ENCODE data around the gene GYPA.
A peak's percentile ranks its signal among the peaks of the same experiment; 100 is the strongest.
"Not testable (repeated sequence)": the region's sequence is repeated elsewhere in the genome, so short reads cannot be mapped to it uniquely, and the experiment has no call there.

The GYPA gene

DNA sequence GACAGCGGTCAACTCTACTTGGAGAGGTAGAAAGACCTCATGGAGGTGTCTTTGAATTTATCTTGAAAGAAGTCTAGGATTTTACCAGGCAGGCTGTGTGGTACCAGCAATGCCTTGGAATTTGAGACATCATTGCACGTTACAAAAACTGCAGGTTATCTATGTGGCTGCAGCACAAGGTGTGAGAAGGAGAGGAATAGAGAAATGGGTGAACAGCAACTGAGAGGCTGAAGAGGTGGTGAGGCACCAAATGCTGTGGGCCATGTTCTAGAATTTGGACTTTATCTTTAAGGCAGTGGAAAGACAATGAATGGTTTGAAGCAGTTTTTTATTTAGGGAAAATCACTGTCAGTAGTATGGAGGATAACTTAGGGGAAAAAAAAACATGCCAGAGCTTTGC, 15.4 kb downstream of the GYPA start:
- H3K27ac Mint-ChIP-seq; H3K36me3 Mint-ChIP-seq (ENCODE audit: low read depth); H3K4me3 Mint-ChIP-seq; H3K4me1 Mint-ChIP-seq; H3K9me3 Mint-ChIP-seq; H3K27me3 Mint-ChIP-seq (ENCODE audit: low read depth): not testable (repeated sequence)

DNA sequence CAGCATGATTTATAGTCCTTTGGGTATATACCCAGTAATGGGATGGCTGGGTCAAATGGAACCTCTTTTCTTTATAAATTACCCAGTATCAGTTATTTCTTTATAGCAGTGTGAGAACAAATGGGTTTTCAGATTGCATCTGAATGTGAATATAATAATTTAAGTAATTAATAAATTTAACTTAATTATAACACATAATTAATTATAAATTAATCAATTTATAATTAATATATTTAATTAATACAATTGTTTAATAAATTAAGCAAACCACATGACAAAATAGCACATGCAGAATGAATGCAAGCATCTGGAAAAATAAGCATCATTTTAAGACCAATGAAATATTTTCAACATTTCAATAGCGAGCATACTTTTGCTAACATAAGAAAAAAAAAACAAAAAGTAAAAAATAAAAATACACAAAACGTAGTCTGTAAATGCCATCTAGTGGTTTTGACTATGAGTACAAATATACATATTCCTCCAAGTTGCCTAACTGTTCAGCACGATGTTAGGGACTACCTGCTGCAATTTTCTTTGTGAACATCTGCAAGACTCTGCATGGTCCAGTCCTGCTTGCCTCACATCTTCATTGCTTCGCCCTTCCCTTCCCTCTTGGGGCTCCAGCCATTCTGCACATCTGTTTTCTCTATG, 16.4 kb downstream of the GYPA start:
- not testable (repeated sequence) for H3K4me3 Mint-ChIP-seq; H3K27me3 Mint-ChIP-seq (ENCODE audit: low read depth); H3K4me1 Mint-ChIP-seq; H3K9me3 Mint-ChIP-seq; H3K36me3 Mint-ChIP-seq (ENCODE audit: low read depth); H3K27ac Mint-ChIP-seq
- TF ChIP-seq, protein P1, sequence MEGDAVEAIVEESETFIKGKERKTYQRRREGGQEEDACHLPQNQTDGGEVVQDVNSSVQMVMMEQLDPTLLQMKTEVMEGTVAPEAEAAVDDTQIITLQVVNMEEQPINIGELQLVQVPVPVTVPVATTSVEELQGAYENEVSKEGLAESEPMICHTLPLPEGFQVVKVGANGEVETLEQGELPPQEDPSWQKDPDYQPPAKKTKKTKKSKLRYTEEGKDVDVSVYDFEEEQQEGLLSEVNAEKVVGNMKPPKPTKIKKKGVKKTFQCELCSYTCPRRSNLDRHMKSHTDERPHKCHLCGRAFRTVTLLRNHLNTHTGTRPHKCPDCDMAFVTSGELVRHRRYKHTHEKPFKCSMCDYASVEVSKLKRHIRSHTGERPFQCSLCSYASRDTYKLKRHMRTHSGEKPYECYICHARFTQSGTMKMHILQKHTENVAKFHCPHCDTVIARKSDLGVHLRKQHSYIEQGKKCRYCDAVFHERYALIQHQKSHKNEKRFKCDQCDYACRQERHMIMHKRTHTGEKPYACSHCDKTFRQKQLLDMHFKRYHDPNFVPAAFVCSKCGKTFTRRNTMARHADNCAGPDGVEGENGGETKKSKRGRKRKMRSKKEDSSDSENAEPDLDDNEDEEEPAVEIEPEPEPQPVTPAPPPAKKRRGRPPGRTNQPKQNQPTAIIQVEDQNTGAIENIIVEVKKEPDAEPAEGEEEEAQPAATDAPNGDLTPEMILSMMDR (IDR thresholded peaks at IDR 0.05; ENCODE audit: unreplicated experiment in 3 of 3) = peak; percentile 7 to 21 (median 16)

DNA sequence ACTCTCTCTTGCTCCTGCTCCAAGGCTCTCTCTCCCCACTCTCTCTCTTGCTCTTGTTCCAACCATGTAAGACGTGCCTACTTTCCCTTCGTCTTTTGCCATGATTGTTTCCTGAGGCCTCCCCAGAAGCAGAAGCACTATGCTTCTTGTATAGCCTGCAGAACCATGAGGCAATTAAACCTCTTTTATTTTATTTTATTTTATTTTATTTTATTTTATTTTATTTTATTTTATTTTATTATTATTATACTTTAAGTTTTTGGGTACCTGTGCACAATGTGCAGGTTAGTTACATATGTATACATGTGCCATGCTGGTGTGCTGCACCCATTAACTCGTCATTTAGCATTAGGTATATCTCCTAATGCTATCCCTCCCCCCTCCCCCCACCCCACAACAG, 17.2 kb downstream of the GYPA start:
- not testable (repeated sequence) for H3K4me1 Mint-ChIP-seq, H3K27ac Mint-ChIP-seq, H3K9me3 Mint-ChIP-seq

DNA sequence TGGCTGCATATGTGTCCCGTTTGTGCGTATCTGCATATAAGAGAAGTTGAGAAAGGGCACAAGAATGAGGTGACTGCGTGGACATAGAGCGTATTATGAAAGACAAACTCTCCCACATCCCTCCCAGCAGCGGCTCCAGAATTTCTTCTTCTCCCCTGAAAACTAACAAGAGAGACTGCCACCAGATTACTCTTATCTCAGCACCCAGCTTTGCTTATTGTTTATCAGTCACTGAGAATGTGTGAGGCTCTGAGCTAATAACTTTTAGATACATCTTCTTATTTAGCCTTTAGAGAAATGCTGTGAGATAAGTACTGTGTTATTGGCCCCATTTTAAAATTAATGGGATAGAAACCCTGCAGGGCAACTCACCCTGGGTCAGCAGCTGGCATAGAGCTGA, 20.8 kb downstream of the GYPA start:
- not testable (repeated sequence) for H3K27me3 Mint-ChIP-seq (ENCODE audit: low read depth)

More for the DNA sequence above, 17.2 kb downstream of the GYPA start:
- not testable (repeated sequence) for H3K4me3 Mint-ChIP-seq; H3K36me3 Mint-ChIP-seq (ENCODE audit: low read depth); H3K27me3 Mint-ChIP-seq (ENCODE audit: low read depth)

DNA sequence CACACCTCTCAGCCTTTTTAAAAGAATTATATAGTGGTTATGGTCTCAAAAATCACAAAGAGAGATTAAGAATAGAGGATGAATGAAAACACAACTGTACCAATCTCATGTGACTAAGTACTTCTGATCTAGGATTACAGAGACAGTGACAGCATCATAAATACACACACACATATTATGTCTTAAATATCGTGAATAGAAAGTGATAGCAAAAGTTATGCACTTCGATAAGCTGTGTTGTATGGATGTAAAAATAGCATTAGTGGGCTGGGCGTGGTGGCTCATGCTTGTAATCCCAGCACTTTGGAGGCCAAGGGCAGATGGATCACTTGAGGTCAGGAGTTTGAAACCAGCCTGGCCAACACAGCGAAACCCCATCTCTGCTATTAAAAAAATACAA, 25.0 kb downstream of the GYPA start:
- Mint-ChIP-seq H3K27ac (no peak overlapping the region), H3K9me3 (no peaks in the 10 kb centered on the region), H3K36me3 (ENCODE audit: low read depth) (no peaks in the 10 kb centered on the region), H3K4me3 (no peak overlapping the region), H3K4me1 (no peaks in the 10 kb centered on the region), H3K27me3 (ENCODE audit: low read depth) (no peaks in the 10 kb centered on the region)
- TF ChIP-seq, protein P1 (IDR thresholded peaks at IDR 0.05; ENCODE audit: unreplicated experiment in 3 of 3) = no peak

More for the DNA sequence above, 20.8 kb downstream of the GYPA start:
- H3K36me3 Mint-ChIP-seq (ENCODE audit: low read depth); H3K4me1 Mint-ChIP-seq; H3K9me3 Mint-ChIP-seq; H3K4me3 Mint-ChIP-seq; H3K27ac Mint-ChIP-seq: not testable (repeated sequence)

DNA sequence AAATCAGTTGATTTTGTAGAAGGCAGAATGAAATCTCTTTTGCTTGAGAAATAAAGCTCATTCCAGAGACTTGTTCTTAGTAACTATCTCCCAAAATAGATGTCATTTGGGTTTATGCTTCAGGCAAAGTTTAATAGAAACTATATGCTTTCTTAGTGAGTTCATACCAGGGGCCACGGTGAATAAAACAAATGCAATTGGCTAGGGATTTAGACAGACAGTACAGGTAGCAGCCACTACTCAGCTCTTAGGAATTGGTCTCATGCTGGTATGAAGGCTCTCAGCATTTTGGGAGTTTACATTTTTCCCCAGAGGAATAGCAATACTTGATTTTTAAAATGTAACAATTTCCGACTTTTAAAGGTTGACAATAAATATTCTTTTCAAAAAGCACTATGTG, 27.0 kb downstream of the GYPA start:
- Mint-ChIP-seq H3K4me3 (no peak overlapping the region), H3K36me3 (ENCODE audit: low read depth) (no peaks in the 10 kb centered on the region), H3K4me1 (no peaks in the 10 kb centered on the region), H3K9me3 (no peaks in the 10 kb centered on the region), H3K27ac (no peak overlapping the region), H3K27me3 (ENCODE audit: low read depth) (no peaks in the 10 kb centered on the region)
- TF ChIP-seq, protein P1 (IDR thresholded peaks at IDR 0.05; ENCODE audit: unreplicated experiment in 3 of 3) = no peak

DNA sequence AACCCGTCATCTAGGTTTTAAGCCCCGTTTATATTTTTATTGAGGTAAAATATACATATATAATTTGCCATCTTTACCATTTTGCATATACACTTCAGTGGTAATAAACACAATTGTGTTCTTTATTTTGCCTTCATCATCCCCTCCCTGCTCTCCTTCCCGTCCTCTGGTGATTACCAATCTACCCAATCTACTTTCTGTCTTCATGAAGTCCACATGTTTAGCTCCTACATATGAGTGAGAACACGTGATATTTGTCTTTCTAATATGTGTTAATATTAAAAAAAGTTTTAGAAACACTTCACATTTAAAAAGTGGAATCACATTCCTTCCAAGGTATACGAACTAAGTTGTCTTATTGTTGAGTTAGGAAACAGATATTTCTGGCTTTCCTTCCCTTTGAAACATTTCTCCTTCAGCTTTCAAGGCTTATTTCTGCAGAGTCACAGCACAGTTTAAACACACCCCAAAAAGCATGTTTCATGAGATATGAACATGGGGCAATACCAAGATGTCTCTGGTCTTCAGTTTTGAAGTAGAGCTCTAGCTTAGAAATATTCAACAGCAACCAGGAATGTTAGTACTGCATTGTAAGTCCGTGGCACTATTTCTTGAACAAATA, 35.9 kb downstream of the GYPA start:
- Mint-ChIP-seq H3K4me3 (no peak overlapping the region), H3K9me3 (peaks cover 3% of the 10 kb centered on the region), H3K36me3 (ENCODE audit: low read depth) (no peaks in the 10 kb centered on the region), H3K27me3 (ENCODE audit: low read depth) (no peaks in the 10 kb centered on the region), H3K4me1 (no peaks in the 10 kb centered on the region), H3K27ac (no peak overlapping the region)
- TF ChIP-seq, protein P1 (IDR thresholded peaks at IDR 0.05; ENCODE audit: unreplicated experiment in 3 of 3) = no peak

DNA sequence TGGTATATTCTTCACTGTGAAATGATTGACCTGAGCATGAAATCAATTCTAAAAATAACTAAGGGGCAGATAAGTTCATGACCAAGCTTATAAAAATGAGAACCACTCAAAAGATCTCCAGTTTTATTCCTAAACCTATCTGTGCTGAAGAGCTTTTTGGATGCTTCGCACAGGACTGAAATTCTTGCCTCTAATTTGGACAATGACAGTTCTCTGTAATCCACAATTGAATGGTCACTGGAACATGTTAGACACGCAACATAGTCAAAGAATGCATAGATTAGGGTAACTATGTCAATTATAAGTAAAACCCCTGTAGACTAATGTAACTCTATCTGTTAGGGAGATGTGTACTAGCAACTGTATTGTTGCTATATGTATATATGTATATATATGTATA, 42.7 kb downstream of the GYPA start:
- not testable (repeated sequence) for H3K27me3 Mint-ChIP-seq (ENCODE audit: low read depth); H3K36me3 Mint-ChIP-seq (ENCODE audit: low read depth); H3K4me1 Mint-ChIP-seq; H3K9me3 Mint-ChIP-seq; H3K4me3 Mint-ChIP-seq; H3K27ac Mint-ChIP-seq

DNA sequence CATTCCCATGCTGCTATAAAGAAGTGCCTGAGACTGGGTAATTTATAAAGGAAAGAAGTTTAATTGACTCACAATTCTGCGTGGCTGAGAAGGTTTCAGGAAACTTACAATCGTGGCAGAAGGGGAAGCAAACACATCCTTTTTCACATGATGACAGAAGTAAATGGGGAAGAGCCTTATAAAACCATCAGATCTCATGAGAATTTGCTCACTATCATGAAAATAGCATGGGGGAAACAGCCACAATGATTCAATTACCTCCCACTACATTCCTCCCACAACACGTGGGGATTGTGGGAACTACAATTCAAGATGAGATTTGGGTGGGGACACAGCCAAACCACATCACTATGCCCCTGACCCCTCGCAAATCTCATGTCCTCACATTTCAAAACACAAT, 46.5 kb downstream of the GYPA start:
- H3K4me3 Mint-ChIP-seq; H3K27me3 Mint-ChIP-seq (ENCODE audit: low read depth); H3K27ac Mint-ChIP-seq; H3K9me3 Mint-ChIP-seq; H3K36me3 Mint-ChIP-seq (ENCODE audit: low read depth); H3K4me1 Mint-ChIP-seq: not testable (repeated sequence)

DNA sequence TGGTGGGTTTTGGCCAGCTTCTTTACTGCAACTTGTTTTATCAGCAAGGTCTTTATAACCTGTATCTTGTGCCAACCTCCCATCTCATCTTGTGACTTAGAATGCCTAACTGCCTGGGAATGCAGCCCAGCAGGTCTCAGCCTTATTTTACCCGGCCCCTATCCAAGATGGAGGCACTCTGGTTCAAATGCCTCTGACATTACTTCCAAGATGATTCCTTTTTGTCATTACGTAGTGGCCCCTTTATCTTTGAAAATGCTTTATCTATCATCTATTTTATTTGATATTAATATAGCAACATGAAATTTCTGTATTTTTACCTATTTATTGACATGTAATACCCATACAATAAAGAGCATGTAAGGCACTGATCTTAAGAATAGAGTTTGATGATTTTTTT, 49.3 kb downstream of the GYPA start:
- H3K27me3 Mint-ChIP-seq (ENCODE audit: low read depth); H3K4me3 Mint-ChIP-seq; H3K4me1 Mint-ChIP-seq; H3K9me3 Mint-ChIP-seq; H3K36me3 Mint-ChIP-seq (ENCODE audit: low read depth); H3K27ac Mint-ChIP-seq: not testable (repeated sequence)
